Stomach (tissue), 9 donors: ENCODE measurements around the gene ADD1. TPM values are rescaled to one million over a fixed set of nuclear protein-coding genes. Genes with fewer than 3 reads are reported as not detected.

Source experiments
- DNase-seq, 2 donors: peaks; one replicate each; pipeline versions ENCODE4 v3.0.0 to v3.0.0-alpha.2; 2013 to 2019
- H3K27ac ChIP-seq, 5 donors: fragments of 200-600 bp in 4 of 5; sonication (generic) in 4 of 5; one replicate each; pipeline ENCODE4 v1.5.1; 2013 to 2019; ENCODE audit warnings: mild to moderate bottlenecking in 1 of 5, moderate library complexity in 1 of 5
- H3K27me3 ChIP-seq, 3 donors: fragments of 200-600 bp; sonication (generic); one replicate each; pipeline ENCODE4 v1.5.1; 2017 to 2019; ENCODE audit warnings: mixed run types in 1 of 3
- H3K36me3 ChIP-seq, 4 donors: fragments of 200-600 bp; sonication (generic); 1 replicate in 3 of 4; 2 replicates in 1 of 4; pipeline ENCODE4 v1.5.1; 2016 to 2019
- H3K4me1 ChIP-seq, 4 donors: fragments of 200-600 bp; sonication (generic); one replicate each; pipeline ENCODE4 v1.5.1; 2016 to 2019
- H3K4me3 ChIP-seq, 4 donors: fragments of 200-600 bp; sonication (generic) in 3 of 4; one replicate each; pipeline ENCODE4 v1.5.1; 2016 to 2019; ENCODE audit warnings: mild to moderate bottlenecking in 1 of 4
- H3K9me3 ChIP-seq, 4 donors: fragments of 200-600 bp; sonication (generic); one replicate each; pipeline ENCODE4 v1.5.1; 2016 to 2019
- CTCF ChIP-seq, 7 experiments: fragments of 450-650 bp in 4 of 7; fragments of 200-600 bp in 3 of 7; sonication (generic) in 3 of 7; IDR thresholded peaks; one replicate each; pipeline ENCODE4 v1.5.1; 2016 to 2019; ENCODE audit warnings: antibody characterized with exemption in 7 of 7, control low read depth in 2 of 7, mild to moderate bottlenecking in 1 of 7
- EP300 ChIP-seq: sonication (generic); formaldehyde crosslinking; IDR thresholded peaks from one replicate; pipeline ENCODE4 v1.6.1; 2017; ENCODE audit warnings: antibody characterized with exemption
- POLR2A ChIP-seq, 4 donors: fragments of 450-650 bp; IDR thresholded peaks; one replicate each; pipeline ENCODE4 v1.6.1; 2016; ENCODE audit warnings: antibody characterized with exemption in 4 of 4, control low read depth in 2 of 4, mild to moderate bottlenecking in 1 of 4, moderate library complexity in 1 of 4
- POLR2AphosphoS5 ChIP-seq, 3 donors: sonication (generic); formaldehyde crosslinking; IDR thresholded peaks; one replicate each; pipeline ENCODE4 v1.6.1; 2016; ENCODE audit warnings: antibody characterized with exemption in 3 of 3
- WGBS, 5 donors: extraction: QIAGEN DNeasy Blood & Tissue Kit in 3 of 5; methylation state at CpG; one replicate each; pipeline versions ENCODE4 v1.1.5 to v1.1.7; 2013 to 2018; 5-methylcytosine and 5-hydroxymethylcytosine counted together
- intact Hi-C: fragments of 100-400 bp; cut with DNase I; formaldehyde crosslinking; loops from one replicate; pipeline ENCODE4 v1.15.1; 2023; ENCODE audit warnings: low total_unique reads
- polyA plus RNA-seq, 3 donors: library from polyadenylated mRNA; stranded (reverse); fragments of 200-250 nt; gene quantifications; one replicate each; pipeline ENCODE4 v1.2.3, GENCODE V29; 2013
- total RNA-seq, 5 donors: library from RNA; depleted of rRNA; stranded (reverse); fragments of >200 nt; gene quantifications; one replicate each; pipeline versions ENCODE4 v1.1.0 to v1.2.3, GENCODE V29; 2014 to 2016
- donor health status: healthy with polysubstance abuse.
- donor health status: Bipolar disorder and iron deficiency.
- donor health status: healthy.

ADD1 gene
- total and polyA plus RNA-seq, 8 donors, result 103 to 1,174 (median 207) TPM

GRCh38 chr4:2832309-2832980 lies 11.2 kb upstream of the ADD1 start:
- 92 to 97% (median 93%) methylated on average over 14 to 20 of the region's 20 CpGs for WGBS, 5 donors
- no peaks in the 10 kb centered on the region for H3K27me3 ChIP-seq
- H3K4me3 ChIP-seq, result no peak overlapping the region
- no peak overlapping the region for H3K27ac ChIP-seq
- no peaks in the 10 kb centered on the region for H3K9me3 ChIP-seq
- intact Hi-C loops, result no loop called here
- H3K36me3 ChIP-seq, result peaks cover 46 to 93% (median 90%) of the 10 kb centered on the region in 4 donors
- peaks cover 3 to 32% (median 22%) of the 10 kb centered on the region in 4 donors for H3K4me1 ChIP-seq
- TF ChIP-seq POLR2AphosphoS5 (IDR thresholded peaks at IDR 0.05), result no peak
- no peak for TF ChIP-seq EP300
- TF ChIP-seq CTCF (IDR thresholded peaks at IDR 0.05), result no peak
- TF ChIP-seq POLR2A (IDR thresholded peaks at IDR 0.05), result no peak
- peak in 1 of 2 donors; percentile 5 for DNase-seq

DNA sequence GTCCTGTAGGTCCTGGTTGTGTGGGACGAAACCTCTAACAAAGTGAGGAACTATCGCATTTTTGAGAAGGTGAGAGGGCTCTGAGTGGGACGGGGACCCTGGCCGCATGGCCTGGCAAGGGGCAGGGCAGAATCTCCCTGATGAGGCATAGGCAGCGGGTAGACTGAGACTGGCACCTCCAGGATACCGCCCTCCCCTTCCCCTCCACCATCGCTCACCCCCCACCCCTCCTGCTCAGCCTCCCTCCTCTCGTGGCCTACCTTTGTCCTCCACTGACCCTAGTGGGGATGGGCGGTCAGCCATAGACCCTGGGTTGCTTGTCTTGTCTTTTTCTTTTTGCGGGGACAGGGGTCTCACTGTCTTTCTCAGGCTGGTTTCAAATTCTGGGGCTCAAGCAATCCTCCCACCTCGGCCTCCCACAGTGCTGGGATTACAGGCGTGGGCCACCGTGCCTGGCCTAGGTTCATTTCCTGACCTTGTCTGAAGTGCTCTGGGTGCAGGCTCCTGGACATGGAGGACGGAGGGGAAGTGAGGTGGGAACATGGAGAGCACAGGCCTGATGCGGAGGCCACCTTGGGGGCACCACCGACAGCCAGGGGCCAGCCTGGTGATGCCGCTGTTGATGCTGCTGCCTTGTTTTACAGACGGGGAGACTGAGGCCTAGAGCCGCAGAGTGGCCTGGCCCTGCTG lies 10.5 kb upstream of the ADD1 start:
- Histone ChIP-seq H3K4me3 (no peak overlapping the region), H3K36me3 (peaks cover 40 to 86% (median 83%) of the 10 kb centered on the region in 4 donors), H3K9me3 (no peaks in the 10 kb centered on the region), H3K4me1 (peaks cover 9 to 39% (median 29%) of the 10 kb centered on the region in 4 donors), H3K27me3 (no peaks in the 10 kb centered on the region), H3K27ac (no peak overlapping the region)
- 94 to 96% (median 95%) methylated on average over 18 to 19 of the region's 19 CpGs for WGBS, 5 donors
- DNase-seq, result peak in 1 of 2 donors; percentile 0
- no peak for TF ChIP-seq CTCF (IDR thresholded peaks at IDR 0.05)
- intact Hi-C loops, result no loop called here

- DNase-seq, result peak in 1 of 2 donors; percentile 17
- 85 to 100% (median 86%) methylated on average over 1 to 7 of the region's 7 CpGs for WGBS, 5 donors
- H3K36me3 ChIP-seq, result peaks cover 40 to 81% (median 78%) of the 10 kb centered on the region in 4 donors
- H3K4me3 ChIP-seq, result no peak overlapping the region
- intact Hi-C loops, result no loop called here
- no peaks in the 10 kb centered on the region for H3K9me3 ChIP-seq
- no peak for TF ChIP-seq POLR2AphosphoS5 (IDR thresholded peaks at IDR 0.05)
- TF ChIP-seq POLR2A (IDR thresholded peaks at IDR 0.05), result no peak
- no peak for TF ChIP-seq CTCF (IDR thresholded peaks at IDR 0.05)
- TF ChIP-seq EP300, result no peak
- H3K27ac ChIP-seq, result no peak overlapping the region
- H3K4me1 ChIP-seq, result peaks cover 9 to 44% (median 31%) of the 10 kb centered on the region in 4 donors
- H3K27me3 ChIP-seq, result no peaks in the 10 kb centered on the region
Observed at GRCh38 chr4:2833671-2834000, 10.0 kb upstream of the ADD1 start.

DNA sequence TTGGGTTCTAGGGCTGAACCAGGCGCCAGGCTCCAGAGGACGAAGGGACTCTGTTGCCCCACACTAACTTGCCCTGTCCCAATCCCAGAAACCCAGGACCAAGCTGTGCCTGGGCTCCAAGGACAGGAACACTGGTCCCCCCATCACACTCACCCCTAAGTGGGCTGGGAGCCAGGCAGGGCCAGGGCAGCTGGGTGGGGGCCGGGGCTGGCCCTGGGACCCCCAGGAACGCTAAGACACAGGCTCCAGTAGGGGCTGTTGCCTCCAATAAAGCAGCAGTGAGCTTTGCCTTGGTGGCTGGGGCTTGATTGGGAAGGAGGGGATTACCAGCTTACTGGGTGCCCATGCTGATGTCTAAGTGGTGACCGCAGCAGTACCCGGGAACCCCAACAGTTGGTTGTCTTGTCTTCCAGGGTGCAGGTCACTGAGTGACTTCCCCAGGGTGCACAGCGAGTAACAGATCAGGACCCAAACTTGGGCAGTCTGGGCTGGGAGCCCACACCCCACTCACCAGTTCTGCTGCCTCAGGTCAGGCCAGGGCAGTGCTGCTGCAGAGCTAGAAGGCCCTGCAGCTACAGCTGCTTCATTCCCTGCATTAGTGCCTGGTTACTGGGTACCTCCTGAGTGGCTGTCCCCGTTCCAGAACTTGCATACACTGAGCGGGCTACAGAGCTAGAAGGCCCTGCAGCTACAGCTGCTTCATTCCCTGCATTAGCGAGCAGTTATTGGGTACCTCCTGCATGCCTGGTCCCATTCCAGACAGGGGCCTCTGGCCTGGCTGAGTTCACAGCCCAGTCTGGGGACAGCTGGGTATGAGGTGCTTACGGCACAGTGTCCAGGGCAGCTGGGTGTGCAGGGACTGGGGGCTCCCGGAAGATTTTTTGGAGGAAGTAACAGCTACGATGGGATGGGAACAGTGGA lies 9.4 kb upstream of the ADD1 start:
- Histone ChIP-seq H3K9me3 (no peaks in the 10 kb centered on the region), H3K27ac (peak overlapping the region in 1 of 5 donors; percentile 7), H3K4me3 (no peak overlapping the region), H3K36me3 (peaks cover 40 to 75% (median 72%) of the 10 kb centered on the region in 4 donors), H3K4me1 (peaks cover 9 to 46% (median 31%) of the 10 kb centered on the region in 4 donors), H3K27me3 (no peaks in the 10 kb centered on the region)
- TF ChIP-seq POLR2AphosphoS5 (IDR thresholded peaks at IDR 0.05) (no peak), EP300 (no peak)
- WGBS, 5 donors, result 83 to 95% (median 90%) methylated on average over 4 to 13 of the region's 13 CpGs
- intact Hi-C loops, result no loop called here
- peak in 1 of 2 donors; percentile 21 for DNase-seq
